ENCODE measurements around the gene KCNJ5.

GRCh38 chr11:128895526-128895925 lies 4.4 kb downstream of the KCNJ5 start:
- TF ChIP-seq CTCF (IDR thresholded peaks at IDR 0.05) (no peak), POLR2A (IDR thresholded peaks at IDR 0.05) (no peak)

All from vagina (tissue), 2 donors.